ENCODE data around the gene SSX2IP.
"Not testable (repeated sequence)": the region's sequence is repeated elsewhere in the genome, so short reads cannot be mapped to it uniquely, and the experiment has no call there.

The SSX2IP gene

DNA sequence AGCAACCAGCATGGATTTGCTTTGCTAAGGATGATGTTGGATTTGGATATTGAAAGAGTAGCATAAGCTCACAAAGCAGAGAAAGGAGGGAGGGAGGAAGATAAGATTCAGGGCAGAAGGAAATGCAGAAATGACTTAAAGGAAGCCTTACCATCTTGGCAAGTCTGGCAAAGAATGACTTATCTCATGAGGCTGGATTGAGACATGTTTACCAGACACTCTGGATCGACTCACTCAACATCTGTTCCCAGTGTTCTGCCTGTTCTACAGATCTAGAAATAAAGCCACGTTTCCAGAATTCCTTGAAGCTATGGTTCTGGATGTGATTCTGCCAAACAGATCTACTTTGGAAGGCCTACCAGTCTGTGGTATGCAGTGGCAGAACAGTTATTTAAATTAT is 77.2 kb downstream of the SSX2IP start:
- DNase-seq, result no peak

DNA sequence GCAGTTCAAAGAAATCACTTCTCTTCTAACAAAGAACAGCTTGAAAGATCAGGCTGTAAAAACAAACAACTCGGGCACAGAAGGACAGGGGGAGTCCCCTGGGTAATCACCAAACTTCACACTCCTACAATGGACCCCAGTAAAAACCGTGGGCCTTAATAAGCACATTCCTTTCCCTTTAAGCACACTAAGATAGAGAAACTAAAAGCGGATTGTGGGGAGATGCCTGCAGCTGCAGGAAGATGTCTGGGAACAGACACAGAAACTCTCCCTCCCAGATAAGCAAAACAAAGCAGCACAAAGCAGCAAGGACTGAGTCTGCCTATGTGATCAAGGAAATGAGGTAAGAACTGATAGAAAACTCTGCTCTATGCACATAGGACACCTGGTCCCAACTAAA is 78.5 kb downstream of the SSX2IP start:
- DNase-seq, result no peak

- DNase-seq, result no peak
These were observed 79.2 kb downstream of the SSX2IP start for GRCh38 chr1:84611091-84611490.

DNA sequence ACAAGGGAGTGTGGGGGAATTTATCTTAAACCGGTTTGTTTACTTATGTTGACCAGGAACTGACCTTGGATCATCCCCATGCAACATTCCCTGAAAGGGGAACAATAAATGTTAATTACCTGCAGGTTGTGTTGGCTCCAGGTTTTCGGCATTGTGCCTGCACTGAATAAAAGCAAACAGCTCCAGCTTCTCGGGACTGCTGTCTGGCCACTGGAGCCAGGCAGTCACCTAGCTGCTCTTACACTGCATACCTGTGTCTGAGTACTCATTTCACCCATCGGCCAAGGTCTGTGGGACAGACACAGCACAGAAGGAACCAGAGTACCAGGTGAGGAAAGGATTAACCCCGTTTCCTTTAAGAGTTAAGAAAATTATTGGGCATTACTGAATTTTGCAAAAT is 83.3 kb downstream of the SSX2IP start:
- DNase-seq, result no peak

- DNase-seq, result no peak
These were observed 85.1 kb downstream of the SSX2IP start for GRCh38 chr1:84605157-84605556.

GRCh38 chr1:84603941-84604830 is 86.1 kb downstream of the SSX2IP start:
- DNase-seq, result peak; percentile 84

- DNase-seq, result peak; percentile 75
These were observed 87.0 kb downstream of the SSX2IP start for GRCh38 chr1:84603223-84603622.

GRCh38 chr1:84600796-84601195 is 89.5 kb downstream of the SSX2IP start:
- DNase-seq, result no peak

DNA sequence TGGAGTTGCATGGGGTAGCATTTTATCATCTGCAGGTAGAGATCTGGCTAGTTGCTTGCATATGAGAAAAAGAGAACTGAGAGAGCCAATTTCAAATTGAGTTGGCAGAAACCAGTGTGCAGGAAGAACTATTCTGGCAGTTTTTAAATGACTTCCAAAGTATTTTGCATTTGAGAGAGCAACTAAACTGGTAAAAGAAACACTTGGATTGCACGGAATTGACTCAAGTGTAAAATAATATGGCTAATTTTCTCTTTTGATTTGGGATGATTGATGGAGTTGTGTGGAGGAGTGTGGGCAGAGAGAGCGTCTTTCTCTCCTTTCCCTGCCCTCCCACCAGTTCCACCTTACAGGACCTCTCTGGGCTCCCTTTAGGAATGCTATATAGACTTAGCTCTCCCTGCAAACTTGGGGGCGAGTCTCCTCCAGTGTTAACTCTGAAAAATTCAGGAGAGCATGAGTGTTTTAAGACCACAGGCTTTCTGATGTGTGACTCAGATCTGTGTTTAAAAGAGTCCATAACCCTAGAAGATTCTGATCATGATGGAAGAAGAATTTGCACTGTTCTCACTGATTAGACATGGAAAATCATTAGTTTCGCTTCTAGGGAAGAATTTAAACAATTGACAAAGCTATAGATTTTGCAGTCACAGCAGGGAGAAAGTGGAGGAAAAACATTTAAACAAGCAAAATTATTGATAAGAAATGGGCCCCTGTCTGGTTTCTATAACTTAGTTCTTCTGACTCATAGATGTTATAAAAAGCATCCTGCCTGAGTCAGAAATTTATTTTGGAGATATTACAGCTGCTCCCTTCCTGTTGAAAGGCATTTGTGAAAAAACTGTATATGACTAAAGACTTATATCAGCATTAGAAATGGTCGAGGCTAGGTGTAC is 91.2 kb downstream of the SSX2IP start:
- no peak for DNase-seq

GRCh38 chr1:84598418-84598817 is 91.8 kb downstream of the SSX2IP start:
- DNase-seq, result no peak

DNA sequence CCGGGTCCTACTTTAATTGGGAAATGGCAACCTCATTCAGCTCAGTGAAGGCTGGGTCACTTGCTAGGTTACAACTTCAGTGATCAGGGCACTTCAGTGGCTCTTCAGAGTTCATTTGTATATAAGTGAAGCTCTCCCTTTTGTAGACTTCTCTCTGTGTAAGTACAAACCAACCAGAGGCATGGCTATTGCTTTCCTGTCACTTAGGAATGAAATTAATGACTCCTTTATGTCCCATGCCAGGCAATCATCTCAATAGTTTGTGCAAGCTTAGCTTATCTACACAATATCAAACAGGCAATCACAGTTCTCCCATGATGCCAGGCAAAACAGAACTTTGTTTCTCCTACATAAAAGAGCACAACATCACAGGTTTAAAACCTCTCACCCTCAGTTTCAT is 93.2 kb downstream of the SSX2IP start:
- no peak for DNase-seq

- DNase-seq, result not testable (repeated sequence)
These were observed 95.3 kb downstream of the SSX2IP start for GRCh38 chr1:84594959-84595358.
